ENCODE measurements around the gene OSGIN1.

OSGIN1 gene

GRCh38 chr16:83917152-83918120 is 35.6 kb upstream of the OSGIN1 start:
- H3K27ac ChIP-seq (ENCODE audit: low read length), result no peak overlapping the region
- H3K79me2 ChIP-seq (ENCODE audit: low read length), result no peaks in the 10 kb centered on the region
- no peak overlapping the region for H3K4me3 ChIP-seq (ENCODE audit: low read length)
- no peaks in the 10 kb centered on the region for H3K4me1 ChIP-seq (ENCODE audit: low read length)
- H4K20me1 ChIP-seq (ENCODE audit: insufficient read depth, low read length), result no peaks in the 10 kb centered on the region
- H2AFZ ChIP-seq (ENCODE audit: low read depth, low read length), result no peak overlapping the region
- no peaks in the 10 kb centered on the region for H3K27me3 ChIP-seq (ENCODE audit: low read depth, low read length)
- H3K9ac ChIP-seq (ENCODE audit: low read length), result no peak overlapping the region
- H3K36me3 ChIP-seq (replicated peaks; ENCODE audit: low read depth, low read length), result no peaks in the 10 kb centered on the region
- TF ChIP-seq, protein P1, sequence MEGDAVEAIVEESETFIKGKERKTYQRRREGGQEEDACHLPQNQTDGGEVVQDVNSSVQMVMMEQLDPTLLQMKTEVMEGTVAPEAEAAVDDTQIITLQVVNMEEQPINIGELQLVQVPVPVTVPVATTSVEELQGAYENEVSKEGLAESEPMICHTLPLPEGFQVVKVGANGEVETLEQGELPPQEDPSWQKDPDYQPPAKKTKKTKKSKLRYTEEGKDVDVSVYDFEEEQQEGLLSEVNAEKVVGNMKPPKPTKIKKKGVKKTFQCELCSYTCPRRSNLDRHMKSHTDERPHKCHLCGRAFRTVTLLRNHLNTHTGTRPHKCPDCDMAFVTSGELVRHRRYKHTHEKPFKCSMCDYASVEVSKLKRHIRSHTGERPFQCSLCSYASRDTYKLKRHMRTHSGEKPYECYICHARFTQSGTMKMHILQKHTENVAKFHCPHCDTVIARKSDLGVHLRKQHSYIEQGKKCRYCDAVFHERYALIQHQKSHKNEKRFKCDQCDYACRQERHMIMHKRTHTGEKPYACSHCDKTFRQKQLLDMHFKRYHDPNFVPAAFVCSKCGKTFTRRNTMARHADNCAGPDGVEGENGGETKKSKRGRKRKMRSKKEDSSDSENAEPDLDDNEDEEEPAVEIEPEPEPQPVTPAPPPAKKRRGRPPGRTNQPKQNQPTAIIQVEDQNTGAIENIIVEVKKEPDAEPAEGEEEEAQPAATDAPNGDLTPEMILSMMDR (IDR thresholded peaks at IDR 0.05; ENCODE audit: low read depth, low read length), result no peak
- TF ChIP-seq EZH2phosphoT487 (IDR thresholded peaks at IDR 0.05; ENCODE audit: low read depth), result no peak
- H3K9me3 ChIP-seq (ENCODE audit: insufficient read depth, low read length), result no peaks in the 10 kb centered on the region
- no peak overlapping the region for H3K4me2 ChIP-seq (ENCODE audit: low read length)

- H3K27me3 ChIP-seq (ENCODE audit: low read depth, low read length), result no peaks in the 10 kb centered on the region
- H2AFZ ChIP-seq (ENCODE audit: low read depth, low read length), result no peak overlapping the region
- no peak overlapping the region for H3K27ac ChIP-seq (ENCODE audit: low read length)
- H3K9ac ChIP-seq (ENCODE audit: low read length), result no peak overlapping the region
- no peak for TF ChIP-seq EZH2phosphoT487 (IDR thresholded peaks at IDR 0.05; ENCODE audit: low read depth)
- TF ChIP-seq, protein P1 (IDR thresholded peaks at IDR 0.05; ENCODE audit: low read depth, low read length), result no peak
- no peak overlapping the region for H3K4me3 ChIP-seq (ENCODE audit: low read length)
- H4K20me1 ChIP-seq (ENCODE audit: insufficient read depth, low read length), result no peaks in the 10 kb centered on the region
- no peaks in the 10 kb centered on the region for H3K36me3 ChIP-seq (replicated peaks; ENCODE audit: low read depth, low read length)
- H3K4me2 ChIP-seq (ENCODE audit: low read length), result no peak overlapping the region
- no peaks in the 10 kb centered on the region for H3K9me3 ChIP-seq (ENCODE audit: insufficient read depth, low read length)
- no peaks in the 10 kb centered on the region for H3K79me2 ChIP-seq (ENCODE audit: low read length)
- H3K4me1 ChIP-seq (ENCODE audit: low read length), result no peaks in the 10 kb centered on the region
Measured at GRCh38 chr16:83920894-83921491, 32.0 kb upstream of the OSGIN1 start.

- no peak overlapping the region for H3K4me2 ChIP-seq (ENCODE audit: low read length)
- H3K27me3 ChIP-seq (ENCODE audit: low read depth, low read length), result no peaks in the 10 kb centered on the region
- TF ChIP-seq EZH2phosphoT487 (IDR thresholded peaks at IDR 0.05; ENCODE audit: low read depth), result no peak
- TF ChIP-seq, protein P1 (IDR thresholded peaks at IDR 0.05; ENCODE audit: low read depth, low read length), result no peak
- no peaks in the 10 kb centered on the region for H3K9me3 ChIP-seq (ENCODE audit: insufficient read depth, low read length)
- H3K4me1 ChIP-seq (ENCODE audit: low read length), result no peaks in the 10 kb centered on the region
- no peaks in the 10 kb centered on the region for H3K79me2 ChIP-seq (ENCODE audit: low read length)
- H3K27ac ChIP-seq (ENCODE audit: low read length), result no peak overlapping the region
- no peak overlapping the region for H3K4me3 ChIP-seq (ENCODE audit: low read length)
- H4K20me1 ChIP-seq (ENCODE audit: insufficient read depth, low read length), result no peaks in the 10 kb centered on the region
- H3K9ac ChIP-seq (ENCODE audit: low read length), result no peak overlapping the region
- no peak overlapping the region for H2AFZ ChIP-seq (ENCODE audit: low read depth, low read length)
- no peaks in the 10 kb centered on the region for H3K36me3 ChIP-seq (replicated peaks; ENCODE audit: low read depth, low read length)
Measured at GRCh38 chr16:83923581-83924365, 29.3 kb upstream of the OSGIN1 start.

GRCh38 chr16:83924686-83925085 is 28.4 kb upstream of the OSGIN1 start:
- no peak overlapping the region for H3K4me3 ChIP-seq (ENCODE audit: low read length)
- H3K4me2 ChIP-seq (ENCODE audit: low read length), result no peak overlapping the region
- H3K9ac ChIP-seq (ENCODE audit: low read length), result no peak overlapping the region
- no peaks in the 10 kb centered on the region for H3K27me3 ChIP-seq (ENCODE audit: low read depth, low read length)
- H2AFZ ChIP-seq (ENCODE audit: low read depth, low read length), result no peak overlapping the region
- no peak overlapping the region for H3K27ac ChIP-seq (ENCODE audit: low read length)
- no peaks in the 10 kb centered on the region for H3K79me2 ChIP-seq (ENCODE audit: low read length)
- H3K4me1 ChIP-seq (ENCODE audit: low read length), result no peaks in the 10 kb centered on the region
- H3K9me3 ChIP-seq (ENCODE audit: insufficient read depth, low read length), result no peaks in the 10 kb centered on the region
- H4K20me1 ChIP-seq (ENCODE audit: insufficient read depth, low read length), result no peaks in the 10 kb centered on the region
- no peak for TF ChIP-seq EZH2phosphoT487 (IDR thresholded peaks at IDR 0.05; ENCODE audit: low read depth)
- TF ChIP-seq, protein P1 (IDR thresholded peaks at IDR 0.05; ENCODE audit: low read depth, low read length), result no peak
- H3K36me3 ChIP-seq (replicated peaks; ENCODE audit: low read depth, low read length), result no peaks in the 10 kb centered on the region
